ENCODE results near the gene TMPRSS5.

GRCh38 chr11:113651023-113651422 lies 55.1 kb downstream of the TMPRSS5 start:
- no peak for TF ChIP-seq CTCF (IDR thresholded peaks at IDR 0.05 in 2 of 3, conservative IDR thresholded peaks at IDR 0.05 in 1 of 3; ENCODE audit: control insufficient read depth in 2 of 3, extremely low read depth in 1 of 3, insufficient read depth in 1 of 3, low read depth in 3 of 3, low read length in 3 of 3)
- TF ChIP-seq BCLAF1 (IDR thresholded peaks at IDR 0.05), result no peak
- TF ChIP-seq NBN (IDR thresholded peaks at IDR 0.05), result no peak
- TF ChIP-seq BCL11A (IDR thresholded peaks at IDR 0.05; ENCODE audit: low read depth, low read length), result no peak
- no peak for TF ChIP-seq ZNF687 (IDR thresholded peaks at IDR 0.05)
- no peak for TF ChIP-seq USF2 (IDR thresholded peaks at IDR 0.05; ENCODE audit: borderline replicate concordance, low read depth, low read length)
- TF ChIP-seq POLR2AphosphoS2 (IDR thresholded peaks at IDR 0.05; ENCODE audit: low read depth, low read length), result no peak

Measured in GM12878 (cell line).